Measurements from ENCODE around the gene APOL1.

DNA sequence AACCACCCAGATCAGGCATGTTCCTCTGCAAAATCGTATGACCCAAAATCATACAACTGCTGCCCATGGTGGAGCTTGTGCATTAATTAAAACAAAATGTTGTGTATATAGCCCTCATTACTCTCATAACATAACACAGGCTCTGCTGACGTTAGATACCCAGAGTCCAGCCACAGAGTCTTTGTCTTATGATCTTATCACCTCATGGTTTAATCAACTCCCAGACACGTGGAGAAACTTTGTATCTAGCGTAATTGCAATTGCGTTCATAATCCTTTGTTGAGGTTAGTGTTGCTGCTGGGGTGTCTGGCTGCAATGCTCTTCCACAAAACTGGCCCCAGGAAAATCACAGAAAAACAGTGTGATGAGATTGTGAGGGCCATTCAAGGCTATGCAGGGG, 5.0 kb upstream of the APOL1 start:
- TF ChIP-seq, protein P1, sequence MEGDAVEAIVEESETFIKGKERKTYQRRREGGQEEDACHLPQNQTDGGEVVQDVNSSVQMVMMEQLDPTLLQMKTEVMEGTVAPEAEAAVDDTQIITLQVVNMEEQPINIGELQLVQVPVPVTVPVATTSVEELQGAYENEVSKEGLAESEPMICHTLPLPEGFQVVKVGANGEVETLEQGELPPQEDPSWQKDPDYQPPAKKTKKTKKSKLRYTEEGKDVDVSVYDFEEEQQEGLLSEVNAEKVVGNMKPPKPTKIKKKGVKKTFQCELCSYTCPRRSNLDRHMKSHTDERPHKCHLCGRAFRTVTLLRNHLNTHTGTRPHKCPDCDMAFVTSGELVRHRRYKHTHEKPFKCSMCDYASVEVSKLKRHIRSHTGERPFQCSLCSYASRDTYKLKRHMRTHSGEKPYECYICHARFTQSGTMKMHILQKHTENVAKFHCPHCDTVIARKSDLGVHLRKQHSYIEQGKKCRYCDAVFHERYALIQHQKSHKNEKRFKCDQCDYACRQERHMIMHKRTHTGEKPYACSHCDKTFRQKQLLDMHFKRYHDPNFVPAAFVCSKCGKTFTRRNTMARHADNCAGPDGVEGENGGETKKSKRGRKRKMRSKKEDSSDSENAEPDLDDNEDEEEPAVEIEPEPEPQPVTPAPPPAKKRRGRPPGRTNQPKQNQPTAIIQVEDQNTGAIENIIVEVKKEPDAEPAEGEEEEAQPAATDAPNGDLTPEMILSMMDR (conservative IDR thresholded peaks at IDR 0.05; ENCODE audit: low read length) = no peak
- no peak for TF ChIP-seq EZH2phosphoT487 (IDR thresholded peaks at IDR 0.05; ENCODE audit: borderline replicate concordance)
